ENCODE data around the gene PCSK7.
A peak's percentile ranks its signal among the peaks of the same experiment; 100 is the strongest.

Gene PCSK7

GRCh38 chr11:117225553-117226170, 6.2 kb downstream of the PCSK7 start:
- Mint-ChIP-seq H3K27me3 (no peaks in the 10 kb centered on the region), H3K4me3 (no peak overlapping the region), H3K9me3 (no peaks in the 10 kb centered on the region), H3K4me1 (ENCODE audit: low read depth) (peaks cover 35% of the 10 kb centered on the region), H3K27ac (no peak overlapping the region), H3K36me3 (ENCODE audit: low read depth) (peaks cover 72% of the 10 kb centered on the region)

GRCh38 chr11:117223741-117224689, 7.9 kb downstream of the PCSK7 start:
- Mint-ChIP-seq H3K36me3 (ENCODE audit: low read depth) (peaks cover 68% of the 10 kb centered on the region), H3K9me3 (no peaks in the 10 kb centered on the region), H3K4me1 (ENCODE audit: low read depth) (peaks cover 20% of the 10 kb centered on the region), H3K27me3 (no peaks in the 10 kb centered on the region), H3K4me3 (no peak overlapping the region), H3K27ac (no peak overlapping the region)

GRCh38 chr11:117222991-117223740, 8.7 kb downstream of the PCSK7 start:
- no peak overlapping the region for H3K27ac Mint-ChIP-seq
- no peaks in the 10 kb centered on the region for H3K9me3 Mint-ChIP-seq
- H3K27me3 Mint-ChIP-seq, result no peaks in the 10 kb centered on the region
- H3K4me3 Mint-ChIP-seq, result no peak overlapping the region
- peaks cover 14% of the 10 kb centered on the region for H3K4me1 Mint-ChIP-seq (ENCODE audit: low read depth)
- peaks cover 68% of the 10 kb centered on the region for H3K36me3 Mint-ChIP-seq (ENCODE audit: low read depth)

- peaks cover 6% of the 10 kb centered on the region for H3K4me1 Mint-ChIP-seq (ENCODE audit: low read depth)
- H3K27me3 Mint-ChIP-seq, result no peaks in the 10 kb centered on the region
- peaks cover 63% of the 10 kb centered on the region for H3K36me3 Mint-ChIP-seq (ENCODE audit: low read depth)
- H3K27ac Mint-ChIP-seq, result peak overlapping the region; percentile 2
- no peak overlapping the region for H3K4me3 Mint-ChIP-seq
- H3K9me3 Mint-ChIP-seq, result no peaks in the 10 kb centered on the region
These were observed 9.9 kb downstream of the PCSK7 start for GRCh38 chr11:117221775-117222517.

- Mint-ChIP-seq H3K27ac (no peak overlapping the region), H3K4me3 (no peak overlapping the region), H3K27me3 (no peaks in the 10 kb centered on the region), H3K9me3 (no peaks in the 10 kb centered on the region), H3K36me3 (ENCODE audit: low read depth) (peaks cover 61% of the 10 kb centered on the region), H3K4me1 (ENCODE audit: low read depth) (no peaks in the 10 kb centered on the region)
These were observed 10.7 kb downstream of the PCSK7 start for GRCh38 chr11:117220999-117221774.

GRCh38 chr11:117220568-117220967, 11.3 kb downstream of the PCSK7 start:
- Mint-ChIP-seq H3K9me3 (no peaks in the 10 kb centered on the region), H3K4me1 (ENCODE audit: low read depth) (no peaks in the 10 kb centered on the region), H3K4me3 (no peak overlapping the region), H3K36me3 (ENCODE audit: low read depth) (peaks cover 61% of the 10 kb centered on the region), H3K27me3 (no peaks in the 10 kb centered on the region), H3K27ac (peak overlapping the region; percentile 6)

GRCh38 chr11:117219995-117220394, 11.9 kb downstream of the PCSK7 start:
- H3K27me3 Mint-ChIP-seq, result no peaks in the 10 kb centered on the region
- no peak overlapping the region for H3K27ac Mint-ChIP-seq

GRCh38 chr11:117219455-117219854, 12.4 kb downstream of the PCSK7 start:
- Mint-ChIP-seq H3K4me3 (no peak overlapping the region), H3K36me3 (ENCODE audit: low read depth) (peaks cover 56% of the 10 kb centered on the region), H3K27me3 (no peaks in the 10 kb centered on the region), H3K4me1 (ENCODE audit: low read depth) (no peaks in the 10 kb centered on the region), H3K9me3 (no peaks in the 10 kb centered on the region), H3K27ac (no peak overlapping the region)

More at GRCh38 chr11:117219995-117220394, 11.9 kb downstream of the PCSK7 start:
- Mint-ChIP-seq H3K9me3 (no peaks in the 10 kb centered on the region), H3K4me3 (no peak overlapping the region), H3K36me3 (ENCODE audit: low read depth) (peaks cover 56% of the 10 kb centered on the region), H3K4me1 (ENCODE audit: low read depth) (no peaks in the 10 kb centered on the region)

- Mint-ChIP-seq H3K9me3 (no peaks in the 10 kb centered on the region), H3K4me3 (no peak overlapping the region), H3K27me3 (no peaks in the 10 kb centered on the region), H3K36me3 (ENCODE audit: low read depth) (peaks cover 56% of the 10 kb centered on the region), H3K4me1 (ENCODE audit: low read depth) (no peaks in the 10 kb centered on the region), H3K27ac (no peak overlapping the region)
These were observed 12.9 kb downstream of the PCSK7 start for GRCh38 chr11:117219001-117219400.

GRCh38 chr11:117218133-117218915, 13.5 kb downstream of the PCSK7 start:
- H3K4me3 Mint-ChIP-seq, result no peak overlapping the region
- H3K27me3 Mint-ChIP-seq, result no peaks in the 10 kb centered on the region
- H3K27ac Mint-ChIP-seq, result no peak overlapping the region
- H3K9me3 Mint-ChIP-seq, result no peaks in the 10 kb centered on the region
- peaks cover 58% of the 10 kb centered on the region for H3K36me3 Mint-ChIP-seq (ENCODE audit: low read depth)
- H3K4me1 Mint-ChIP-seq (ENCODE audit: low read depth), result no peaks in the 10 kb centered on the region

GRCh38 chr11:117217141-117218084, 14.5 kb downstream of the PCSK7 start:
- H3K27ac Mint-ChIP-seq, result peak overlapping the region; percentile 59
- H3K36me3 Mint-ChIP-seq (ENCODE audit: low read depth), result peaks cover 57% of the 10 kb centered on the region
- no peak overlapping the region for H3K4me3 Mint-ChIP-seq
- H3K27me3 Mint-ChIP-seq, result no peaks in the 10 kb centered on the region
- no peaks in the 10 kb centered on the region for H3K9me3 Mint-ChIP-seq
- no peaks in the 10 kb centered on the region for H3K4me1 Mint-ChIP-seq (ENCODE audit: low read depth)

GRCh38 chr11:117214404-117215110, 17.3 kb downstream of the PCSK7 start:
- H3K27ac Mint-ChIP-seq, result peak overlapping the region; percentile 47
- no peaks in the 10 kb centered on the region for H3K4me1 Mint-ChIP-seq (ENCODE audit: low read depth)
- no peak overlapping the region for H3K4me3 Mint-ChIP-seq
- H3K36me3 Mint-ChIP-seq (ENCODE audit: low read depth), result peaks cover 65% of the 10 kb centered on the region
- H3K9me3 Mint-ChIP-seq, result no peaks in the 10 kb centered on the region
- H3K27me3 Mint-ChIP-seq, result no peaks in the 10 kb centered on the region
